Thymus (tissue), 14 donors: ENCODE data around the gene PLEKHA5. TPM values are rescaled to one million over a fixed set of nuclear protein-coding genes. Genes with fewer than 3 reads are reported as not detected.
A peak's percentile ranks its signal among the peaks of the same experiment; 100 is the strongest.
"Not testable (repeated sequence)": the region's sequence is repeated elsewhere in the genome, so short reads cannot be mapped to it uniquely, and the experiment has no call there.

Source experiments
- DNase-seq, 9 donors: peaks; one replicate each; pipeline ENCODE4 v3.0.0-alpha.2; 2013; ENCODE audit warnings: low spot score in 9 of 9, low read depth in 6 of 9, missing footprints in 1 of 9
- H3K27ac ChIP-seq, 2 donors: one replicate each; pipeline ENCODE4 v1.5.1; 2013; ENCODE audit warnings: control low read depth in 1 of 2, low read depth in 1 of 2, low read length in 1 of 2, mild to moderate bottlenecking in 1 of 2, moderate library complexity in 1 of 2
- H3K27me3 ChIP-seq, 2 donors: one replicate each; pipeline ENCODE4 v1.5.1; 2013; ENCODE audit warnings: low read length in 1 of 2; ENCODE audit not compliant: control insufficient read depth in 2 of 2, insufficient read depth in 1 of 2
- H3K36me3 ChIP-seq, 2 donors: one replicate each; pipeline ENCODE4 v1.5.1; 2013; ENCODE audit warnings: low read length in 1 of 2, mild to moderate bottlenecking in 1 of 2, moderate library complexity in 1 of 2; ENCODE audit not compliant: control insufficient read depth in 2 of 2, insufficient read depth in 2 of 2
- H3K4me1 ChIP-seq, 2 donors: one replicate each; pipeline ENCODE4 v1.5.1; 2013; ENCODE audit warnings: low read length in 2 of 2; ENCODE audit not compliant: control insufficient read depth in 2 of 2, insufficient read depth in 2 of 2
- H3K4me3 ChIP-seq, 2 donors: one replicate each; pipeline ENCODE4 v1.5.1; 2013; ENCODE audit warnings: low read length in 2 of 2, control low read depth in 1 of 2, mild to moderate bottlenecking in 1 of 2
- H3K9me3 ChIP-seq, 2 donors: one replicate each; pipeline ENCODE4 v1.5.1; 2013; ENCODE audit warnings: low read length in 1 of 2, mild to moderate bottlenecking in 1 of 2; ENCODE audit not compliant: control insufficient read depth in 2 of 2, insufficient read depth in 1 of 2
- WGBS: extraction: QIAGEN DNeasy Blood & Tissue Kit; methylation state at CpG from one replicate; pipeline ENCODE4 v1.1.7; 2013; 5-methylcytosine and 5-hydroxymethylcytosine counted together
- long read RNA-seq, 10 donors: transcript quantifications; one replicate each; lab custom pipeline, GENCODE V29; 2026
- polyA plus RNA-seq: library from polyadenylated mRNA; stranded (reverse); fragments of 200-250 nt; gene quantifications from one replicate; pipeline ENCODE4 v1.2.3, GENCODE V29; 2013
- total RNA-seq: library from RNA; stranded (reverse); fragments of 120-200 nt; gene quantifications from one replicate; pipeline ENCODE4 v1.2.4, GENCODE V29; 2013
- donor health status: healthy.

The PLEKHA5 gene
- total RNA-seq (12.2 TPM), polyA plus RNA-seq (18.0 TPM)
- long read RNA-seq, donor 1, result 0 reads
- long read RNA-seq, donor 2, result 0 reads
- long read RNA-seq, donor 3, result 0 reads
- long read RNA-seq, donor 4, result 0 reads
- long read RNA-seq, donor 5, full-length matches to known transcripts, result 4 of 4 reads
- long read RNA-seq, donor 5, partial matches to known transcripts, result 0 of 4 reads
- long read RNA-seq, donor 5, other reads (novel, unspliced or antisense), result 0 of 4 reads
- long read RNA-seq, donor 6, full-length matches to known transcripts, result 1 of 1 reads
- long read RNA-seq, donor 6, partial matches to known transcripts, result 0 of 1 reads
- long read RNA-seq, donor 6, other reads (novel, unspliced or antisense), result 0 of 1 reads
- long read RNA-seq, donor 7, partial matches to known transcripts, result 0 of 1 reads
- long read RNA-seq, donor 7, other reads (novel, unspliced or antisense), result 0 of 1 reads
- long read RNA-seq, donor 8, result 0 reads
- long read RNA-seq, donor 9, result 0 reads
- long read RNA-seq, donor 10, result 0 reads

- under 1% methylated on average over 96 of the region's 103 CpGs for WGBS
- Histone ChIP-seq H3K36me3 (no peaks in the 10 kb centered on the region), H3K27ac (peak within 1 kb of the TSS; percentile 39 to 75), H3K9me3 (no peaks in the 10 kb centered on the region), H3K4me1 (peaks cover 0 to 3% of the 10 kb centered on the region in 2 donors), H3K27me3 (peaks cover 0 to 5% of the 10 kb centered on the region in 2 donors), H3K4me3 (peak within 1 kb of the TSS; percentile 71 to 81)
- DNase-seq, result peak in 7 of 9 donors; percentile 21 to 66 (median 38)
Observed at GRCh38 chr12:19129486-19130223, at the start of gene PLEKHA5. TSS of gene PLEKHA5 (plus strand) at chr12:19129733. CDS start at chr12:19129800, 67 bp downstream.

GRCh38 chr12:19080918-19081317, 48.6 kb upstream of the PLEKHA5 start:
- Histone ChIP-seq H3K4me3 (no peak overlapping the region), H3K9me3 (no peaks in the 10 kb centered on the region), H3K36me3 (no peaks in the 10 kb centered on the region), H3K4me1 (no peaks in the 10 kb centered on the region), H3K27me3 (no peaks in the 10 kb centered on the region), H3K27ac (no peak overlapping the region)
- DNase-seq, result no peak
- WGBS, result 96% methylated on average over 2 of the region's 2 CpGs

- Histone ChIP-seq H3K4me1 (no peaks in the 10 kb centered on the region), H3K9me3 (no peaks in the 10 kb centered on the region), H3K4me3 (no peak overlapping the region), H3K27me3 (no peaks in the 10 kb centered on the region), H3K27ac (no peak overlapping the region), H3K36me3 (no peaks in the 10 kb centered on the region)
- DNase-seq, result no peak
- 93% methylated on average over 7 of the region's 7 CpGs for WGBS
Observed at GRCh38 chr12:19082365-19082911, 47.1 kb upstream of the PLEKHA5 start.

GRCh38 chr12:19084547-19084946, 45.0 kb upstream of the PLEKHA5 start:
- no peak for DNase-seq
- Histone ChIP-seq H3K4me1 (no peaks in the 10 kb centered on the region), H3K27ac (no peak overlapping the region), H3K9me3 (no peaks in the 10 kb centered on the region), H3K4me3 (no peak overlapping the region), H3K36me3 (no peaks in the 10 kb centered on the region), H3K27me3 (no peaks in the 10 kb centered on the region)
- WGBS, result 93% methylated on average over 4 of the region's 4 CpGs

- Histone ChIP-seq H3K27me3 (no peaks in the 10 kb centered on the region), H3K9me3 (no peaks in the 10 kb centered on the region), H3K27ac (no peak overlapping the region), H3K36me3 (no peaks in the 10 kb centered on the region), H3K4me3 (no peak overlapping the region), H3K4me1 (no peaks in the 10 kb centered on the region)
- WGBS, result 97% methylated on average over 2 of the region's 2 CpGs
- no peak for DNase-seq
Observed at GRCh38 chr12:19085090-19085489, 44.4 kb upstream of the PLEKHA5 start.

GRCh38 chr12:19088606-19089005, 40.9 kb upstream of the PLEKHA5 start:
- Histone ChIP-seq H3K27ac (no peak overlapping the region), H3K4me1 (no peaks in the 10 kb centered on the region), H3K9me3 (no peaks in the 10 kb centered on the region), H3K27me3 (no peaks in the 10 kb centered on the region), H3K36me3 (no peaks in the 10 kb centered on the region), H3K4me3 (no peak overlapping the region)
- DNase-seq, result no peak
- 97% methylated on average over 3 of the region's 3 CpGs for WGBS

GRCh38 chr12:19092482-19092881, 37.1 kb upstream of the PLEKHA5 start:
- WGBS, result 89% methylated on average over 4 of the region's 4 CpGs

GRCh38 chr12:19093218-19093617, 36.3 kb upstream of the PLEKHA5 start:
- Histone ChIP-seq H3K4me3 (no peak overlapping the region), H3K9me3 (no peaks in the 10 kb centered on the region)

More at GRCh38 chr12:19092482-19092881, 37.1 kb upstream of the PLEKHA5 start:
- H3K27ac ChIP-seq, H3K4me1 ChIP-seq, H3K4me3 ChIP-seq, DNase-seq, H3K36me3 ChIP-seq, H3K9me3 ChIP-seq, H3K27me3 ChIP-seq: not testable (repeated sequence)

GRCh38 chr12:19095331-19095730, 34.2 kb upstream of the PLEKHA5 start:
- no peak for DNase-seq
- H3K36me3 ChIP-seq, result no peaks in the 10 kb centered on the region
- H3K9me3 ChIP-seq, result no peaks in the 10 kb centered on the region
- H3K4me1 ChIP-seq, result no peaks in the 10 kb centered on the region
- 94% methylated on average over 3 of the region's 3 CpGs for WGBS
- H3K4me3 ChIP-seq, result no peak overlapping the region
- H3K27ac ChIP-seq, result no peak overlapping the region
- H3K27me3 ChIP-seq, result no peaks in the 10 kb centered on the region

More at GRCh38 chr12:19093218-19093617, 36.3 kb upstream of the PLEKHA5 start:
- Histone ChIP-seq H3K27ac (no peak overlapping the region), H3K27me3 (no peaks in the 10 kb centered on the region), H3K4me1 (no peaks in the 10 kb centered on the region), H3K36me3 (no peaks in the 10 kb centered on the region)
- WGBS, result 93% methylated on average over 3 of the region's 3 CpGs
- DNase-seq, result no peak
